LHCN-M2 (cell line): ENCODE measurements around the gene VEGFC. TPM values are rescaled to one million over a fixed set of nuclear protein-coding genes. Genes with fewer than 3 reads are reported as not detected.

Experiments
- DNase-seq: peaks from one replicate; pipeline ENCODE4 v3.0.0-alpha.2; 2012; ENCODE audit warnings: low read depth
- total RNA-seq: library from RNA; depleted of rRNA; stranded (reverse); fragments of >200 nt; gene quantifications from 2 replicates; pipeline ENCODE4 v1.2.3, GENCODE V29; 2014

VEGFC gene
- total RNA-seq, 1 experiment from 2014 or later: 29.9 TPM

DNA sequence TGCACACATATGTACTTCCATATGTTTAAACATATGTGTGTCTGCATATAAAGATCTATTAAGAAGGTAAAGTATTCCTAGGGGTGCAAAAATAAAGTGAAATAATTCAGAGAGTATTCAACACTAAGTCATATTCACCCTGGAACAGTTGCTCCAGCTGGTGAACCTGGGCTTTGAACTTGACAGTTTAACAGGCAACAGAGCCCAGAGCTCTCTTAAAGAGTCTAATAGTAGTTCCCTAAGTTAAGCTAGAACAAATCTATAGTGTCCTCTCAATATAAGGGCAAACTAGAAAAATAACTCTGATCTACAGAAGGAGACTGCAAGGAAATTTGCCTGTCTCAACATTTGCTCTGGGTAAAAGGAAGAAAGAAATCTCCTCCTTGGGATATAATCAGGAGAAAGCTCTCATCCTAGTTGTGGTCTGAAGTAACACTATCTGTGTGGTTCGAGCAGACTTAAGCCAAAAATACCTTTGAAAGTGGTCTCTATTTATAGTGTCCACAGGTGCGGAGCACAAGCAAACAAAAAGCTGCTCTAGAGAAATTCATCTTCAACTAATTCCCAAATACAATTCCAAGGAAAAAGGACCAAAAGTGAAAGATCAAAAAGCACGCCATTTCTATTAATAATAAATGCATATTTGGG is 29.9 kb downstream of the VEGFC start:
- peak; percentile 45 for DNase-seq

DNA sequence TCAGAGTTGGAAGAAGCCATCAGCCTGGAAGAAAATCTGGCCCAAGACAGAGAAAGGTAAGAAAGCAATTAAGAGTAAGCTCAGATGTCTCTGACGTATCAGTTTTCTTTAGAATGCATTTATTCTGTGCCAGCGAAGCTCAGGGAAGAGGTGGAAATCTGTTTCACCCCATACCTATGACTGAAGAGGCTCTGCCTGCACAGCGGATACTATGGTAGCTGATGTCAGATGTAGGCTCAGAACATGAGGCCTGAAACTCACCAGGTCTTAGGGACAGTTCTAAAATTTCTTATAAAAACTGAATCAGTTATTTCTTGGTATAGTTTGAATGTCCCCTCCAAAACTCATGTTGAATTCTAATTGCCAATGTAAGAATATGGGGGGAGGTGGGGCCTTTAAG is 30.9 kb downstream of the VEGFC start:
- no peak for DNase-seq

DNA sequence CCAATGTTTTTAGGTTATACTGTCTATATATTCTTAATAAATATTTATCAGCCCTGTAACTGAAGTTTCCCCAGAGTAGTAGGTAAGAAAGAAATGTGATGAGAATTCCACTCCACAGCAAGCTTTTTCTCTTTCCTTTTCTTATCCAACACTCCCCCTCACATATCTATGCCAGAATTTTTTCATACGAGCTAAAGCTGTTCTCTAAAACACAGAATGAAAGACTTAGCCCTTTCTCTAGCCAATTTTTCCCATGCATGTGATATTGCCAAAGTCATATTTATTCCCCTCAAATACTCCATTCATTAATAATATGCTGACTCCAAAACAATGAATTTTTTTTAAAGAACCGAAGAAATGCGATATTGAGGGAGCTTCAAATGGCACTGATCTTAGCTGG is 32.3 kb downstream of the VEGFC start:
- no peak for DNase-seq

DNA sequence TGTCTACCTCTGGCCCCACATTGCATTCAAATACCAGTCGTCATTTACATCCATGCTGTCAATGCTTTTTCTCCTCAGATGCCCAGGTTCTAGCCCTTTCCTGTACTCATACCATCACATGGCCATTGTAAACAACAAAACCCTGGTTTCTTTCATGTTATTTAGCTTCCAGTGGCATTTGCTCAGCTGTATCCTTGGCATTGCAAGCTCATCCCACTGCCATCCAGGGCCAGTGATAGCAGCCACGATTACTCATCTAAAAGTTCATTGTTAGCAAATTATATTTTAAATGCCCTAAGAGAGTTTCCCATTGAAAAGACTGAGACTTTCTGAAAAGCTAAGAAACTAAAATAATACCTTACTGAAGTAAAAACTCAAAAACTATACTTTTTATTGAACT is 34.0 kb downstream of the VEGFC start:
- DNase-seq: peak; percentile 66

DNA sequence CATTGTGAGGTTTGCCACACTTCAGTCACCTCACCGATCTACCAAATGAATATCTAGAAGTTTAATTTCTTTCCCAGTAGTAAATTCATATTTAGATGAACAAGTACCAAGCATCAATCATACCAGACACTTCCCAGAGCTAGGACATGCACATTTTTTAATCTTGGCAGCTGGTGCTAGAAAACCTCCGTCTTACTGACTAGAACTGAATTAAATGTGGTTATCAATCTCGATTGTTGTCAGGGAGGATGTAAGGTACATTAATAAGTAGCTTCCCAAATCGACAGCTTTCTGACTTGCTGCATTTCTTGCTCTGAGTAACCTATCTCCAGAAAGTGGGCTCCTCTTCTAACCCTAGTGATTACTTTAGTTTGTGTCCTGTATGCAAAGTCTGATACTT is 34.4 kb downstream of the VEGFC start:
- no peak for DNase-seq

DNA sequence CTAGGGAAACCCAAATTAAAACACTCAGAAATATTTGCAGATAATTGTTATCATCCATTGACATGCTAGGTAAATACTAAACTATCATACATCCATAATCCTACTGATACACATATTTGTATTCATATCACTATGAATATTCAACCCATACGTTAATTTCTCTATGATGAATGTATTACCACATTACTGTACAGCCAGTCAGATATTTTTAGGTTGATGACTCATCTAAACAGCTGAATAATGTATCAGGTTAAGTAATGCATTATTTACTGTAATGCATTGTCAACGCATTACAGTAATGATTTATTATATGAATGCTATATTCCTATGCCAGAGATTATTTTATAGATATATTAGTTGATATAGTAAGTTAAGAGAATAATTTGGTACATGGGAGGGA is 37.1 kb downstream of the VEGFC start:
- DNase-seq: peak; percentile 45

DNA sequence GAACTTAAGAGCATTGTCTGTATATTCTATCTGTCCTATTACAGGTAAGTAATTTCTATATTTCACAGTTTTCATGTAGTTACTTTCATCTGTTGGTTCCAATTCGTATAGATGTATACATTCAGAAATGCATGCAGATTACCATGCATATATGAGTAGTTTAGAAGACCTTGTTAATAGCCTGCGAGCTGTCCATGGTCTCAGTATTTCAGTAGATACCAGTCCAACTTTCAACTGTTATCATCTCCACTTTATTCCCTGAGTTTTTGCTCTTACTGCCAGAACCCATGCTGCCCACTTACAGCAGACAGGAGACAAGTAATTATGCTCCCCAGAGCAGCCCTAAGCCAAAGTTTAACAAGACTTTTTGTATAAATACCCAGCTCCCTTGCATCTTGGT is 37.7 kb downstream of the VEGFC start:
- DNase-seq: no peak

DNA sequence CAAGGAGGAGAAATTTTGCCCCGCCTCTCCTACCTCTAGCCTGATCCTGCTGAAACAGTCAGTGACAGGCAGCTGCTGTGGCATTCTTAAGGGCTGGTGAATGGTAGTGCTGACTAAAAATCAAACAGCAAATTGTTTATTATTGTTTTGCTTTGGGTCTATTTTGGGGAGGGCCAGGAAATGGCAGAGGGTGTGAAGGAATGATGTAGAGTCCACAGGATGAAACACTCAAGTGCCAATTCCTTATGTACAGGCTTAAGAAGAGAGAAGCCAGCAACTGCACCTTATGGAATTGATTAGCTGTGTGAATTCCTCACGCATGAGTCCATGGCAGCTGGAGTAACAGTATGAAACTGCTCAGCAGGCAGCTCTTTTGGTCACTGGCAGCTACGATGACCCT is 39.7 kb downstream of the VEGFC start:
- peak; percentile 97 for DNase-seq

DNA sequence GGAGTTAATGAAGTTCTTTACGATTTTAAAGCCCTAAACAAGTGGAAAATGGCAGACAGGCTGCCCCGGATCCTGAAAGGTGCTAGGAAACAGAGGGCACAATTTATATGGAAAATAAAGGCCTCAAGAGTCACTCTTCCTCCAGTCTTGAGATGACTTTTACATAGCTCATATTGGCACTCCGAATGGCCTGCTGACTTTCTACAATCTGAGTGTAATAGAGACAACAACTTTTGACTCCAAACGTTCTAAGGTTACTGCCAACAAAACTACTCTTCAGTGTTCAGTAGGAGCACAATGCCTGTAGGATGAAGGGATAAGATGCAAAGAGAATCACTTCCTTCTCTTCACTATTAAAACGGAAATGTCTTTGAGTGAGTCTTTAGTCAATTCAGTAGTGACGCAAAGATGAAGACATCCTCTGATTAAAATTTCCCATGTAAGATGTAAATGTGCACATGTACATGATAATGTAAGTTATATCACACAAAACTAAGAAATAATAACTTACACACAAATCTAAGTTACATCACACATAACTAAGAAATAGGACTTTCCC is 40.5 kb downstream of the VEGFC start:
- DNase-seq: no peak

DNA sequence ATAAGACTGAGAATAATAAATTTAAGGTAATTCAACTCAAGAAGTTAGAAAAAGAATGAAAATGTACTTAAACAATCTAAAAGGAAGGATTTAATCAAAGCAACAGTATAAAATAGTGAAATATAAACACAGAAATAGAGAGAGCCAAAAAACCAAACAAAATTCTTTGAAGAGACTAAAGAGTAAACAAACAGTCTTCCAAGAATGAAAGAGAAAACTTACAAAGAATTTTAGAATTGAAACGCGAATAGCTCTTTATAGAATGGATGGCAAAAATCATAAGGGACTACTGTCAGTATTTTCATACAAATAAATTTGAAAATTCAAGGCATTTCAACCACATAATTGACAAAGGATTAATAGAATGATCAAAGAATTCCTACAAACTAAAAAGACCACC is 41.7 kb downstream of the VEGFC start:
- DNase-seq: no peak

DNA sequence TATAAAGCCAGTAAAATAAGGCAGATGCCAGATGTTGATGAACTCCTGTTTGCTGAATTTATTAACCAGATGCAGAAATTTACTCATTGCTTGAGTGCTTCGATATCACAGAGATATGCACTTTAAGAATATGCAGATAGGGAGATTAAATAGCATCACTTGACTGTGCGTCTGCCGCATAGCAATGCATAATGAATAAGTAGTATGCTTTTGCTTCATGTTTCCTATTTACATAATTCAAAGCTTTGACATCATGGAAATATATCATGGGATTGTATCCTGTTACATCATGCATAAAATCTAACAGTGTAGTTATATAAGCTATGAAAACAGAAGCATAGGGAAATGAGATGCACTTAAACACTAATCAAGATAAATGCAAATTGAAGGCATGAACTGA is 45.9 kb downstream of the VEGFC start:
- DNase-seq: no peak

DNA sequence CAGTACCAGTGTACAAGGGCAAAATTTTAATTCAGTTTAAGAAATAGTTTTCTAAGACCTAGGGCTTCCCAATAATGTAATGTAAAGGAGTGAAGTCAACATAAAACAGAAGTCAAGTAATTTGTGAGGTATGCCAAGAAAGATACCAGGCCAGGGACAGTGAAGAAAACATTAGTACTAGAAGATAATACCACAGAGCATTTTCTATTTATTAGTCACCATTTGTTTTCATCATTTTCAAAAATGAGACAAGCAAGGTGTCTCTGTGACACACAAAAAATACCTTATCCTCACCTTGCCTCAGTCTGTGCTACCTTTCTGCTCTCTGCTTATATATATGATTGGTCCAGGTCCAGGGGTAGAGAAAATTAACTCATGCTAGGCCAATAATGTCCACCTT is 46.8 kb downstream of the VEGFC start:
- no peak for DNase-seq

DNA sequence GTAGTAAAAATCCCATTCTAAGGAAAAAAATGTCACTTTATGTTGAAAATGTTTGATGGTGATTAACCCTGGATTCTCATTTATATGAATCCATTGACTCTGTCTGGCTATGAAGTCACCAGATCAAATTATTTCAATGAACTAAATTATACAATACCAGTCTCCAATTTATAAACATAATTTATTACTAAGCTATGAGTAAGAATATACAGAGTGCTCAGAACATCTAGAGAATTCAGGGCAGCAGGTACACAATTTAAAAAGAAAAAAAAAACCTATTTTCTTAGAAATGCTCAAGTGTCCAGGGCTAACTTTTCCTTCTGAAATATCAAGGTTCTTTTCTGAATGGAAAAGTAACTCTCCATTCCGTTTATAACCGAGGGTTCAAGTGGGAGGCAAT is 48.6 kb downstream of the VEGFC start:
- DNase-seq: no peak

DNA sequence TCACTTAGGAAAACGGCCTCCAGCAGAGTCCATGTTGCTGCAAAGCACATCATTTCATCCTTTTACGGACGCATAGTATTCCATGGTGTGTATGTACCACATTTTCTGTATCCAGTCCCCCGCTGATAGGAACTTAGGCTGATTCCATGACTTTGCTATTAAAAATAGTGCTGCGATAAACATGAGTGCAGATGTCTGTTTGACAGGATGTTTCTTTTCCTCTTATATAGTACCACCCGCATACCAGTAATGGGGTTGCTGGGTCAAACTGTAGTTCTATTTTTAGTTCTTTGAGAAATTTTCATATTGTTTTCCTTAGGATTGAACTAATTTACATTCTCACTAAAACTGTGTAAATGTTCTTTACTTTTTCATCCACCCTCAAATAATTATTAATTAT is 50.5 kb downstream of the VEGFC start:
- no peak for DNase-seq

DNA sequence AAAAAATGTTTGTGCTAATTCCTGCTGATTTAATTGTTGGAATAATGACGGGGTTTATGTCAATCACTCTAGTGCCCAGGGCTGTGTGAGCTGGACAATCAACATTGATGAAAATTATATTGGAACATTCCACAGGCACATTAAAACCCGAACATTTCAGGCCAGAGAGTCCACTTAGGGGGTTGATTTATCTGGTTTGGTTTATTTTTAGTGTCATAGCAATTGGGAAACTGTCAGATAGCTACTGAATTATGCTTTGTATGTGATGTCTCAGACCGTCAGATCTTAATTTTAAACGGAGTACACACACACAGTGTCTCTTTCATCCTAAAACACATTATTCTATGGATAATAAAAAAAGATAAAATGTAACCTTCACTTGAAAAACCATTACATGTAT is 51.5 kb downstream of the VEGFC start:
- DNase-seq: no peak

DNA sequence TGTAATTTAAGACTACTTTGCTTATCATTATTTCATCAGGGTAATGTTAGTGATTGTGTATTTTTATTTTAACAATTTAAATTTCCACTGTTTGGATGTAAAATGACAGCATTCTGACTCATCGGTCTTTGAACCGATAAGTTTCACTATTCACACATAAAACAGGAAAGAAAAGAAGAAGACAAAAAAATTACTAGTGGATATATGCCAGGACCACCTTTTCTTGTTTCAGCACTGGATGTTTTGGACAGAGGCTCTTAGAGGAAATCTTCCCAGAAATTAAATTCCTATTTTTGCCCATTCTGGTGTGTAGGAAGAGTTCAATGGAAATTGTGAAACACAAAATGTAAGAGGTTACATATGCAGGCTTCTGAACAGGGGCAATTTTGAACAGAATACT is 57.4 kb downstream of the VEGFC start:
- DNase-seq: peak; percentile 78

DNA sequence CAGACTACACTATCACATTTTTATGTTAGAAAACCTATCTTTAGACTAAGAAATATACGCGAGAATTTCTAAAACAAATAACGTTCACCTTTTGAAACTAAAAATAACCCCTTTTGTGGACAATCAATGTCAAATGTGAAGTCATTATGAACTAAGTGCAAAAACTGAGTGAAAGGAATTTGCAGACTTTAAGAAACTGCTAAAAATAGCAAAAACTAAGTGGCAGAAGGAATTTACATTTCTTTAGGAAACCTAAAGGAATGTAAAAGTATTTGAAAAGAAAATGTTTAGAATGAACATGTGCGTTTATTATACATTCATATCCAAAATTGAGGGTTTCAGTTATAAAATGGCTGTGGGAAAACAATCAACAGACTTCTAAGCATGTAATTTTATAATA is 58.3 kb downstream of the VEGFC start:
- DNase-seq: no peak

DNA sequence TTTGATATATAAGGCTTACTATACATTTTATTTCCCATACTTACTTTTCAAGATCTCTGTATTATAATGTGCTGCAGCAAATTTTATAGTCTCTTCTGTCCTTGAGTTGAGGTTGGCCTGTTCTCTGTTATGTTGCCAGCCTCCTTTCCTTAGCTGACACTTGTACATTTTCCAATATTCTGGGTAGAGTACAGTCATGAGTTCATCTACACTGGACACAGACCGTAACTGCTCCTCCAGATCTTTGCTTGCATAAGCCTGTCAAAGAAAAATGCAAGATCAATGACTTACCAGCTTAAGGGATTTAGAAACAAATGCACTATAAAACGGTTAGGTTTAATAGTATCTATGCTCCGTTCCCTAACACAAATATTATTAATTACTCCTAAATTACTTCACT is 63.2 kb downstream of the VEGFC start:
- DNase-seq: no peak

DNA sequence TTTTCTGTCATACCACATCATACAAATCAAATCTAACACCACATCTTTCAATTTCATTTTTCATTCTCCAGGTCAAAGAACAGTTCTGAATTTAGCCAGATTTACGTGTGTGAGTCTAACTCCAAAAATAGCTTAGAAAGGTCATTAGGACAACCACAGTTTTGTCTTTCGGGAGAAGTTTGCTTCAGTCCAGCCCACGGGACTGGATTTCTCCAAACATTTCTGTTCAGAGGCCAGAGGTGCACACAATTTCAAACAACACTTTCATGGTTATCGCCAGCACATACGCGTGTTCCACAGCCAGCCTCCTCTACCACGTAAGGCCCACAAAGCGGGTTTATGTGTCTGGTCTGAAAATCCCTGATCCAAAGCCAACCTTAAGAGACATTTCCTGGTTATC is 65.9 kb downstream of the VEGFC start:
- DNase-seq: peak; percentile 66

DNA sequence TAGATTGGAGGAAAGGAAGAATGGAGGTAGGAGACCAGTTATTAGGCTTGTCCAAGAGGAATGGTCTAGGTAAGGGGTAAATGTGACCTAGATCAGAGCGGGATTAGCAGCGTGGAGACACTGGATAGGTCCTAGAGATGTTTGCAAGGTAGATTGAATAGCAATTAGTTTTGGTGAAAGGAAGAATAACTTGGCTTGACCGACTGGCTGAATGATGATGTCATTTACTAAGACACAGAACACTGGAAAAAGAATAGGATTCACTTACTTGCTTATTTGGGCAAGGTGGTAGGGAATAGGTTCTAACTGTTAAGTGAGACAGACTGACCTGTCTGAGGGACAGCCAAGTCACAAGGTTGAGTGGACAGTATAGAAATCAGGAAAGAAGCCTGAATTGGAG is 71.3 kb downstream of the VEGFC start:
- DNase-seq: no peak

DNA sequence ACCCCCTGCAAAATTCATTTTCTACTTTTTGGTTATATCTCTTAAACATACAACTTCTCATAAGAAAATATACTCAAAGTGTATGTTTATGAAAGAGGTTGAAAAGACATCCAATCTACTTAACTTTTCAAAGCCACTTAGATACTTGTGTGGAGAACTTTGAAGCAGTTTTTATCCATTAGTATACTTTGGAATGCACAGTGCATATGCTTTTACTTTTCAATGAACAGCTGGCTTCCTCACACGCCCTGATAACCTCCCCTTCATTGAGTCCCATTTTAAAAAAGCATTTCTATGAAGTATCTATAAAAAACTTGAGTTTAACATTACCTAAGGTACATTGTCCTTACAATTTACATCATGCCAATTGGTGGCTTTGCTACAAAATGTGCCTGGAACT is 73.8 kb downstream of the VEGFC start:
- DNase-seq: peak; percentile 29

DNA sequence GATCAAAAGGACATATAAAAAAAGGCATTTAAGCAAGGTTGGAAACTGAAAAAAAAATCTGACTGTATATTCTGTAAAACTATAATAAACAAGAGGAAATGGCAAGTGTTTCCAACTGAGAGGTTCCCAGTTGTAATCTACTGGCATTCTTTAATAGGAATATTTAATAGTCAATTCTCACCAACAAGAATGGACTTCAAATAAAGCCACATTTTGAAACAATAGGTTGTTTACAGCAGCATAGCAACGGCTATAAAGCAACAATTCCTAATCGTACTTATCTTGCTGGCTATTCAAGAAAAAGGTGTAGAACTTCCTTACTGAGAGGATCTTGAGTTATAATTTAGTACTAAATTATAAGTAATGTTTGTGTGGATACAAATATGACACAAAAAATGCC is 75.5 kb downstream of the VEGFC start:
- DNase-seq: no peak

DNA sequence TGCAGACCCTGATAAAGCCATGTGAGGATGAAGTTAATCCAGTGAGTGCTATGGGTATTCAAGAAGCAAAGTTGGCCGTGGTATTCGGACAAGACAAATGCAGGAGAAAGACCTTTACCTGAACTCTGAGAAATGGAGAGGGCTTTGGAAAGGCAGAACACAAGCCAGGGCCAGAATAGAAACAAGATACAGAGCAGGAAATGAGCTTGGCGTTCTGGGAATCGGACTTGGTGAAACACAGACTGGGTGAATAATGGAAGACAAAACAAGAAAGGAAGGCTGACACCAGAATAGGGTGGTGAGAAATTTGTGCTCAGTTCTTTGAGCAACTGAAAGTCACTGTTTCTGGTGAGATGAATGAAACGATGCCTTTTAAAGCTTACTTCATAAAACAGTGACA is 83.3 kb downstream of the VEGFC start:
- no peak for DNase-seq

DNA sequence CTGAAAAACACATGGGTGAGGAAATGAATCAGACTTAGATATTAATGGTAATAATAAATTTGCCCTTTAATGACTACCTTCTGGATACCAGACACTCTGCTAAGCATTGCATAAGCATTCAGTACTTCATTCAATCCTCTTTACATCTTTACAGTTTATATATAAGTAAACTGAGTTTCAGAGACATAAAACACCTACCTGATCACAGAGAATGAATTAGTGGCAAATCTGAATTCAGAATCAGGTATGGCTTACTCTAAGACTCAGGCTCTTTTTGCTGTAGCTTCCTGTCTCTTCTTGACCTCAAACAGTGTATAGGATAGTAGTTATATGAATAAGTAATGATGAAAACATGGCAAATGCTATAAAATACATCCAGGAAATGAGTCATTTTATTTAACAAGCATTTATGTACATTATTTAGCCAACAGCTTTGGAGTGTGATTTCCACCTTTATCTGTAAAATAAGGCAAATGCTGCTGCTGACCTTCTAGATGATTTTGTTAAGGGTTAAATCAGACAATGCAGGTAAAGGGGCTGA is 83.9 kb downstream of the VEGFC start:
- DNase-seq: no peak
